Measurements from ENCODE around the gene HSD3B2.
"Not testable (repeated sequence)": the region's sequence is repeated elsewhere in the genome, so short reads cannot be mapped to it uniquely, and the experiment has no call there.

HSD3B2 gene

DNA sequence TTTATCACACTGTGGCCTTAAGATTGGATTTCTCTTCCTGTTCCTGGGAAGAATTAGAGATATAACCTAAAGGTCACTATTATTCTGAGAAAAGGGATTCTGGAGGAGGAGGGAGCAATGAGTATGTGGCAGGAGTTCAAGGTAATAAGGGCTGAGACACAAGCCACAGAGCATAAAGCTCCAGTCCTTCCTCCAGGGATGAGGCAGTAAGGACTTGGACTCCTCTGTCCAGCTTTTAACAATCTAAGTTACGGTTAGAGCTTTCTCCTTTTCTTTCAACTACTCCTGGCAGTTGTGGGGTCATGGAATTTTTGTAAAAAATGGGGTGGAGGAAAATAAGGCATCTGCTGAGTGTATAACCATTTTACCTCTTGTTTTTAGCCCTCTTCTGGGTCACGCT is at the start of gene HSD3B2:
TSS of gene HSD3B2 (plus strand) at position 201 of the 400 bp plus-strand sequence. CDS start 270 bp downstream, outside the sequence.
- no peak for DNase-seq (ENCODE audit: low read depth, low spot score)

DNA sequence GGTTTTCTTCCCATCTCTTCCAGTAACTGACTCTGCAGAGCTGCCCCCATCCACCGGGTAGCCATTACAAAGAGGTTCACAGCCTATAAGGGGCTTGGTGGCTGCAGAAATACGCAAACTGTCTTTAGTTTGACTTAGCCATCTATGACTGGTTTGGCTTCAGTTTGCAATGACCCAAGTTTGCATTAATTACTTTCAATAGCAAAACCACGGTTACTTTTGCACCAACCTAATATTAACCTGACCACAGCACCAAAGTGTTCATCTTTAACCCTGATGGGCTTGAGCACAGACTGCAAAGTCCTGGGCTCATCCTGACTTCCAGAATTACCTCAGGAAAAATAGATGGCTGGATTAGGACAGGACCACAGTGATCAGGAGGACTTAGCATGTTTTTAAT is 48.5 kb upstream of the HSD3B2 start:
- no peak for DNase-seq (ENCODE audit: low read depth, low spot score)

DNA sequence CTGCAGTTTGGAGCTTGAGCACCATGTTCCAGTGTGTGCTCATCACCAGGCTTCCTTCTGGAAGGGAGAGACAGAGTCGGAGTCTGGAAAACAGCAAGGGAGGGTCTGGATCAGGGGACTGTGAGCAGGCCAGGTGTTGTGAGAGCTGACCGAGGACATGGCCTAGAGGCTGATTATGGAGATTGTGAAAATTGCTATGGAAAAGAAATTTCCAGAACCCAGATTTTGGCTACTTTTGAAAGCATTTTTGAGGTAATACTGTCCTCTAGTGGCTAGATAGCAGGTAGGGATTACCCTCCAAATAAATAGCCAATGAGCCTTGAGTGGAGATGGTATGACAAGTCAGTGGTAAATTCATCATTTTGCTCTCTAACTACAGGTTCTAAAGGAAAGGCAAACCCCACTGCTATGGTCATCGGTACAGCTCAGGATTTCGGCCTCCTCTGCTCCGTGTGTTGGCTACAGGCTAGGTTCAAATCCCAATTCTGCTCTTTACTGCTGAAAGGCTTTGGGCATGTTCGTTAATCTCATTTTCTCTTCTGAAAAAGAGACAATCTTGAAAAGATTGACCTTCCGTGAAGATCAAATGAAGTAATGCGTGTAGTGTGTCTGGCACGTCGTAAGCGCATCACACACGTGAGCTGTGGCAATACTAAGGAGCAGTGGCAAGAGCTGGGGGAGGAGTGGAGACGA is 47.4 kb upstream of the HSD3B2 start:
- DNase-seq (ENCODE audit: low read depth, low spot score) = no peak

DNA sequence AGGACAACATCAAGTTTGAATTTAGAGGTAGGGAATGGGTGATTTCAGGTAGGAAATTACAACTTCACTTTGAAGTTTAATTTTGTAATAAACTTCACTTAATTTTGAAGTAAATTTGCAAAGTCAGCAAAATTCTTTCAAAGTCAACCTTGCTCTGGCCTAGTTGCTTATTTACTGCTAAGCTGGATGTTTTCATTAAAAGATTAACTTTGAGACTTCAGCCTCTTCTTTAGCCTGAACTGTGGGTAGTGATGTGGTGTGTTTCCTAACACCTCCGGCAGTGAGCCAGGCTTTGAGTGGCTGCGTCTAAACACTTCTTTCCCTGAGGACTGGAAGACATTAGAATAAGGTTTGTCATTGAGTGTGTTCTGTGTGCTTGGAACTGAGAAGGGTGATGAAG is 46.4 kb upstream of the HSD3B2 start, which contains the start of gene HAO2:
TSS of gene HAO2 (plus strand) at position 232 of the 400 bp plus-strand sequence. CDS start 12,301 bp downstream, outside the sequence.
- DNase-seq (ENCODE audit: low read depth, low spot score) = no peak

- DNase-seq (ENCODE audit: low read depth, low spot score) = no peak
These were observed 44.2 kb upstream of the HSD3B2 start for GRCh38 chr1:119370748-119371147.

- DNase-seq (ENCODE audit: low read depth, low spot score) = no peak
These were observed 43.1 kb upstream of the HSD3B2 start for GRCh38 chr1:119371815-119372214.

GRCh38 chr1:119372503-119373086 is 42.4 kb upstream of the HSD3B2 start:
- no peak for DNase-seq (ENCODE audit: low read depth, low spot score)

- no peak for DNase-seq (ENCODE audit: low read depth, low spot score)
These were observed 41.5 kb upstream of the HSD3B2 start for GRCh38 chr1:119373465-119373864.

GRCh38 chr1:119374208-119374874 is 40.6 kb upstream of the HSD3B2 start:
- no peak for DNase-seq (ENCODE audit: low read depth, low spot score)

- DNase-seq (ENCODE audit: low read depth, low spot score) = no peak
These were observed 39.6 kb upstream of the HSD3B2 start for GRCh38 chr1:119375366-119375765.

- no peak for DNase-seq (ENCODE audit: low read depth, low spot score)
These were observed 38.4 kb upstream of the HSD3B2 start for GRCh38 chr1:119376594-119376993.

GRCh38 chr1:119377594-119377993 is 37.4 kb upstream of the HSD3B2 start:
- not testable (repeated sequence) for DNase-seq (ENCODE audit: low read depth, low spot score)

GRCh38 chr1:119379117-119379516 is 35.8 kb upstream of the HSD3B2 start:
- no peak for DNase-seq (ENCODE audit: low read depth, low spot score)

- DNase-seq (ENCODE audit: low read depth, low spot score) = no peak
These were observed 34.6 kb upstream of the HSD3B2 start for GRCh38 chr1:119380304-119380703.

GRCh38 chr1:119380983-119381662 is 33.8 kb upstream of the HSD3B2 start:
- no peak for DNase-seq (ENCODE audit: low read depth, low spot score)

- DNase-seq (ENCODE audit: low read depth, low spot score) = no peak
These were observed 30.4 kb upstream of the HSD3B2 start for GRCh38 chr1:119384591-119384990.

DNA sequence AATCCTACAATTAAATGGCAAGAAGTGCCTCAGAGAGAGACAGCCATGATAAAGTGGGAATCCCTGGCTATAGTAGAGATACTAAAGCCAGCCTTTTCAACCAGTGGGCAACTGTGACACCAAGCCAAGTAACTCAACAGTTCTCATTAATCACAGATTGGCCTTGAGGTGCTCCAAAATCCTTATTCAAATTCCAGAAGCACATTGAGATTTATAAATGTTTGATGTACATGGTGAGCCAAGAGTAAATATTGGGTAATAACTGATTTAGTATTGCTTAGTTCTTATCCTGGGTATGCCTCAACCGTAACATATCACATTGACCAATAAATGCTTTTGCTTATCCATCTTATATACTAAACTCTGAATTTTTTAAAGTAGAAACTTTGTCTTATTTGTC is 29.3 kb upstream of the HSD3B2 start:
- no peak for DNase-seq (ENCODE audit: low read depth, low spot score)

DNA sequence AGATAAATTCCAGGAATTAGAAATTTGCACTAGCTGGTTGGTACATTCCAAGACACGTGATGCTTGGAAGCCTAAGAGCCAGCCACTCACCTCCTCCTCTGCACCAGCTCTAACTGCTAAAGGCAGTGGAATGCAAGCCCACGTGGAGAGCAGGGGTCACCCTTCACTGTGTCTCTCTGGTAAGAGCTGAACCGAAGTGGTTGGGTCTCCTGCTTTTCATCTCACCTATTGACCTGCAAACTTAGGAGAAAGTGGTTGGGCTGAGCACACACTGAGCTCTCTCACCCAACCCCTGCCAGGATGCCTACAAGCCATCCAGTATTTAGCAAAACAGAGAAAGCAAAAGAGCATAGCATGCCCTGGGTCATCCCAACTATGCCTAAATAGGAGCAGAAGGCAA is 27.1 kb upstream of the HSD3B2 start:
- no peak for DNase-seq (ENCODE audit: low read depth, low spot score)

- no peak for DNase-seq (ENCODE audit: low read depth, low spot score)
These were observed 26.5 kb upstream of the HSD3B2 start for GRCh38 chr1:119388450-119388849.

- no peak for DNase-seq (ENCODE audit: low read depth, low spot score)
These were observed 24.4 kb upstream of the HSD3B2 start for GRCh38 chr1:119390526-119390925.

DNA sequence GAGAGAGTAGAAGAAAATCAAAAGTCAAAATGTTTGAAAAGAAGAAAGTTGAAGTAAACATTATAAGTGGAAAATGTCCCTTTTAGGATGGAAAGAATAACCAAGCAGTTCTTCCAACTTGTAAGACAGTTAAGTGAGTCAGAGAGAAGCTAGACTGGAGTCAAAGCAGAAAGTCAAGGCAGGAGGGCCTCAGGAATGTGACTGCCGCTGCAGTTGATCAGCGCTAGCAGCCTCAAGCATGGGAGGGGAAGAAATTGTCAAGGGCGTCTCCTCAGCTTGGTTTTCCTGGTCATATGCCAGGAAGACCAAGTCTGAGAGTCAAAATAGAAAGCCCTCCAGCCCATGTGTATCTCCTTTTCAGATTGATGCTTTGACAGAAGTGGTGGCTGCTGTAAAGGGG is 23.2 kb upstream of the HSD3B2 start:
- DNase-seq (ENCODE audit: low read depth, low spot score) = no peak

- DNase-seq (ENCODE audit: low read depth, low spot score) = no peak
These were observed 20.9 kb upstream of the HSD3B2 start for GRCh38 chr1:119394085-119394484.
